H1 (cell line): ENCODE measurements around the gene LRP8. TPM values are rescaled to one million over a fixed set of nuclear protein-coding genes. Genes with fewer than 3 reads are reported as not detected.

Experiments
- CTCF ChIA-PET: fragments of 300-600 bp; sonication (Branson Sonifier 250); formaldehyde crosslinking; loops from one replicate; lab custom pipeline; 2021; ENCODE audit not compliant: partially characterized antibody; lab: Charles Lee
- POLR2A ChIA-PET: fragments of 300-600 bp; sonication (Branson Sonifier 250); formaldehyde crosslinking; loops from one replicate; lab custom pipeline; 2021; ENCODE audit warnings: inconsistent platforms; ENCODE audit not compliant: partially characterized antibody; lab: Charles Lee
- DNase-seq, 2 experiments: peaks; one replicate each; pipeline versions ENCODE4 v3.0.0 to v3.0.0-alpha.2; 2010 to 2022; ENCODE audit warnings: low spot score in 2 of 2, low read depth in 1 of 2, mixed read lengths in 1 of 2
- FAIRE-seq: peaks from 2 replicates; lab custom pipeline; 2011; peaks lifted over from hg19 to GRCh38; lab: Jason Lieb, UNC
- H2AFZ ChIP-seq: 2 replicates; pipeline ENCODE4 v1.8.1; 2012; ENCODE audit warnings: low read length, inconsistent platforms
- H2AK5ac ChIP-seq: 2 replicates; pipeline ENCODE4 v1.6.1; 2013; ENCODE audit warnings: low read depth, low read length
- H2BK120ac ChIP-seq: replicated peaks from 2 replicates; pipeline ENCODE3; 2013; ENCODE audit warnings: low read depth, low read length, inconsistent platforms
- H2BK12ac ChIP-seq: 2 replicates; pipeline ENCODE4 v1.6.1; 2013; ENCODE audit warnings: low read depth, low read length
- H2BK15ac ChIP-seq: 2 replicates; pipeline ENCODE4 v1.6.1; 2013; ENCODE audit warnings: low read length
- H2BK20ac ChIP-seq: 2 replicates; pipeline ENCODE4 v1.6.1; 2013; ENCODE audit warnings: low read length
- H2BK5ac ChIP-seq: 2 replicates; pipeline ENCODE4 v1.6.1; 2013; ENCODE audit warnings: low read depth, low read length
- H3K14ac ChIP-seq: 2 replicates; pipeline ENCODE4 v1.6.1; 2013; ENCODE audit warnings: inconsistent platforms; ENCODE audit not compliant: insufficient read length
- H3K18ac ChIP-seq: 2 replicates; pipeline ENCODE4 v1.6.1; 2013; ENCODE audit warnings: low read length; ENCODE audit errors: extremely low read depth
- H3K23ac ChIP-seq: 2 replicates; pipeline ENCODE4 v1.6.1; 2013; ENCODE audit warnings: inconsistent platforms; ENCODE audit not compliant: insufficient read length
- H3K23me2 ChIP-seq: 2 replicates; pipeline ENCODE4 v1.6.1; 2013; ENCODE audit warnings: low read depth, low read length
- H3K27ac ChIP-seq: 2 replicates; pipeline ENCODE4 v1.6.1; 2011; ENCODE audit warnings: low read depth, low read length, inconsistent platforms
- H3K27me3 ChIP-seq, 4 experiments: replicated peaks in 1 of 4; 1 replicate in 1 of 4; 2 replicates in 3 of 4; pipeline versions ENCODE4 v1.6.1 to v1.8.1; 2011 to 2013; ENCODE audit warnings: low read length in 3 of 4, mild to moderate bottlenecking in 3 of 4, inconsistent platforms in 2 of 4, mixed read lengths in 2 of 4, moderate library complexity in 1 of 4; ENCODE audit not compliant: control insufficient read depth in 3 of 4, insufficient read depth in 3 of 4; ENCODE audit errors: extremely low read depth in 1 of 4
- H3K36me3 ChIP-seq, 4 experiments: 2 replicates each; pipeline versions ENCODE4 v1.6.1 to v1.8.1; 2011 to 2013; ENCODE audit warnings: mild to moderate bottlenecking in 4 of 4, low read length in 3 of 4, moderate library complexity in 2 of 4, control low read depth in 1 of 4, inconsistent platforms in 1 of 4; ENCODE audit not compliant: insufficient read depth in 4 of 4, control insufficient read depth in 2 of 4
- H3K4ac ChIP-seq: replicated peaks from 2 replicates; pipeline ENCODE3; 2013; ENCODE audit warnings: low read length, low read depth, mixed read lengths, inconsistent platforms; ENCODE audit not compliant: insufficient read length
- H3K4me1 ChIP-seq, 4 experiments: replicated peaks in 1 of 4; 1 replicate in 1 of 4; 2 replicates in 3 of 4; pipeline versions ENCODE4 v1.6.1 to v1.8.1; 2011 to 2013; ENCODE audit warnings: low read length in 3 of 4, inconsistent platforms in 2 of 4, mixed read lengths in 1 of 4; ENCODE audit not compliant: insufficient read depth in 4 of 4, control insufficient read depth in 3 of 4
- H3K4me2 ChIP-seq, 2 experiments: 2 replicates each; pipeline versions ENCODE4 v1.6.1 to v1.8.1; 2011 to 2013; ENCODE audit warnings: low read depth in 2 of 2, low read length in 2 of 2, control low read depth in 1 of 2, inconsistent platforms in 1 of 2, mild to moderate bottlenecking in 1 of 2; ENCODE audit not compliant: insufficient read depth in 1 of 2
- H3K4me3 ChIP-seq, 4 experiments: fragments of 200-600, 300-600 bp in 1 of 4; sonication (generic), shearing (Covaris generic), sonication (Bioruptor Twin) in 1 of 4; 2 replicates each; pipeline versions ENCODE4 v1.5.1 to v1.8.1; 2011 to 2016; ENCODE audit warnings: low read length in 4 of 4, low read depth in 3 of 4, control low read depth in 2 of 4, inconsistent platforms in 2 of 4, mild to moderate bottlenecking in 2 of 4, mixed read lengths in 1 of 4, moderate library complexity in 1 of 4; ENCODE audit not compliant: insufficient read depth in 2 of 4; ENCODE audit errors: extremely low read depth in 1 of 4
- H3K56ac ChIP-seq: replicated peaks from 2 replicates; pipeline ENCODE3; 2013; ENCODE audit warnings: low read depth, mild to moderate bottlenecking, mixed read lengths, low read length, inconsistent platforms; ENCODE audit not compliant: insufficient read length
- H3K79me1 ChIP-seq: 2 replicates; pipeline ENCODE4 v1.6.1; 2013; ENCODE audit warnings: low read depth, low read length, control low read depth
- H3K79me2 ChIP-seq, 2 experiments: 2 replicates each; pipeline versions ENCODE4 v1.6.1 to v1.8.1; 2012 to 2013; ENCODE audit warnings: low read length in 2 of 2, mild to moderate bottlenecking in 2 of 2, inconsistent platforms in 1 of 2; ENCODE audit not compliant: insufficient read depth in 2 of 2, control insufficient read depth in 1 of 2
- H3K9ac ChIP-seq, 4 experiments: replicated peaks in 1 of 4; 1 replicate in 1 of 4; 2 replicates in 3 of 4; pipeline versions ENCODE4 v1.6.1 to v1.8.1; 2011 to 2013; ENCODE audit warnings: low read depth in 3 of 4, low read length in 3 of 4, control low read depth in 2 of 4, mild to moderate bottlenecking in 2 of 4, moderate library complexity in 2 of 4, inconsistent platforms in 1 of 4; ENCODE audit errors: extremely low read depth in 1 of 4
- H3K9me3 ChIP-seq, 2 experiments: 2 replicates each; pipeline versions ENCODE4 v1.6.1 to v1.8.1; 2012 to 2013; ENCODE audit warnings: mild to moderate bottlenecking in 2 of 2, moderate library complexity in 2 of 2, control low read depth in 1 of 2, inconsistent platforms in 1 of 2, low read depth in 1 of 2, low read length in 1 of 2, mixed read lengths in 1 of 2; ENCODE audit not compliant: insufficient read depth in 2 of 2
- H4K20me1 ChIP-seq, 2 experiments: replicated peaks in 1 of 2; 2 replicates each; pipeline versions ENCODE3 to v1.8.1; 2011 to 2013; ENCODE audit warnings: inconsistent platforms in 2 of 2, low read length in 2 of 2, mild to moderate bottlenecking in 1 of 2; ENCODE audit not compliant: insufficient read depth in 2 of 2, control insufficient read depth in 1 of 2
- H4K5ac ChIP-seq: 2 replicates; pipeline ENCODE4 v1.6.1; 2013; ENCODE audit warnings: low read length, low read depth, mixed read lengths, inconsistent platforms; ENCODE audit not compliant: insufficient read length
- H4K8ac ChIP-seq: 2 replicates; pipeline ENCODE4 v1.8.0; 2013; ENCODE audit warnings: mild to moderate bottlenecking, moderate library complexity, low read length, inconsistent platforms; ENCODE audit not compliant: insufficient read depth; ENCODE audit errors: extremely low read depth
- H4K91ac ChIP-seq: replicated peaks from 2 replicates; pipeline ENCODE3; 2013; ENCODE audit warnings: low read length, mixed read lengths, inconsistent platforms; ENCODE audit not compliant: insufficient read length
- BCL11A ChIP-seq, 2 experiments: IDR thresholded peaks; one replicate each; pipeline ENCODE4 v1.6.1; 2011; ENCODE audit warnings: low read depth in 2 of 2, low read length in 2 of 2, mild to moderate bottlenecking in 2 of 2
- CREB1 ChIP-seq: IDR thresholded peaks from 2 replicates; pipeline ENCODE4 v1.6.1; 2012; ENCODE audit warnings: inconsistent platforms
- EGR1 ChIP-seq: IDR thresholded peaks from 2 replicates; pipeline ENCODE4 v1.6.1; 2011; ENCODE audit warnings: low read depth, low read length, borderline replicate concordance
- FOSL1 ChIP-seq: IDR thresholded peaks from 2 replicates; pipeline ENCODE4 v1.6.1; 2011; ENCODE audit warnings: mild to moderate bottlenecking, low read depth, low read length, moderate library complexity; ENCODE audit not compliant: insufficient read depth
- MAFK ChIP-seq: IDR thresholded peaks from 2 replicates; pipeline ENCODE4 v1.6.1; 2012; ENCODE audit warnings: low read depth, mild to moderate bottlenecking, improper control_type of control experiment, low read length
- RAD21 ChIP-seq, 2 experiments: IDR thresholded peaks in 1 of 2; conservative IDR thresholded peaks in 1 of 2; 2 replicates each; pipeline ENCODE4 v1.6.1; 2011; ENCODE audit warnings: low read depth in 2 of 2, low read length in 2 of 2, improper control_type of control experiment in 1 of 2, inconsistent platforms in 1 of 2, mild to moderate bottlenecking in 1 of 2, moderate library complexity in 1 of 2
- RNF2 ChIP-seq: fragments of 200-900, 300-1000 bp; sonication (generic); IDR thresholded peaks from 2 replicates; pipeline ENCODE4 v1.7.1; 2016; ENCODE audit warnings: borderline replicate concordance, low read depth, mild to moderate bottlenecking, antibody characterized with exemption, low read length; ENCODE audit not compliant: poor library complexity, severe bottlenecking; ENCODE audit errors: missing control alignments
- SP1 ChIP-seq: IDR thresholded peaks from 2 replicates; pipeline ENCODE4 v1.6.1; 2011; ENCODE audit warnings: low read depth, low read length
- SP2 ChIP-seq: IDR thresholded peaks from 2 replicates; pipeline ENCODE4 v1.6.1; 2012; ENCODE audit warnings: mild to moderate bottlenecking, low read length, inconsistent platforms
- TAF1 ChIP-seq: IDR thresholded peaks from 2 replicates; pipeline ENCODE4 v1.6.1; 2011; ENCODE audit warnings: mild to moderate bottlenecking, low read depth, low read length
- ZNF274 ChIP-seq: IDR thresholded peaks from 2 replicates; pipeline ENCODE4 v1.7.0; 2012; ENCODE audit warnings: low read length, borderline replicate concordance; ENCODE audit errors: extremely low read depth
- WGBS, 2 experiments: shearing (Covaris generic) in 1 of 2; methylation state at CpG; one replicate each; pipeline versions ENCODE4 v1.1.6 to v1.1.7; 2013 to 2015; ENCODE audit warnings: low lambda C conversion rate in 2 of 2, mixed read lengths in 2 of 2, inconsistent platforms in 1 of 2, low coverage in 1 of 2, missing lambda C conversion rate in 1 of 2; ENCODE audit not compliant: insufficient replicate concordance in 2 of 2, insufficient coverage in 1 of 2, insufficient read length in 1 of 2; ENCODE audit errors: extremely low coverage in 1 of 2, missing lambda C conversion rate in 1 of 2; 5-methylcytosine and 5-hydroxymethylcytosine counted together
- polyA plus RNA-seq, 7 experiments: library from polyadenylated mRNA; depleted of rRNA in 3 of 7; stranded (reverse) in 5 of 7; unstranded in 2 of 7; fragments of >200 nt in 5 of 7; fragments of 200-250 nt in 2 of 7; gene quantifications; 1 replicate in 5 of 7; 2 replicates in 1 of 7; 4 replicates in 1 of 7; pipeline versions ENCODE4 v1.2.1 to v1.2.3, GENCODE V29; 2011 to 2013; ENCODE audit warnings: missing spikeins in 2 of 7, mixed read lengths in 2 of 7
- total RNA-seq: library from RNA; stranded (reverse); fragmentation: NEBNext Ultra II Directional; extraction: Animal tissue kit (Norgen Biotek cat#: 25700); gene quantifications from 2 replicates; pipeline ENCODE4 v1.2.1, GENCODE V29; 2021
- TF ChIP-seq, protein P1 (sequence below): IDR thresholded peaks from 2 replicates; pipeline ENCODE4 v1.6.1; 2011; ENCODE audit warnings: low read length, improper control_type of control experiment

The LRP8 gene
- total and polyA plus RNA-seq, 2 of the 8 experiments (the other 6 are each of a cell fraction or from before 2014, with no cell fraction given): 63.2 to 66.4 TPM

DNA sequence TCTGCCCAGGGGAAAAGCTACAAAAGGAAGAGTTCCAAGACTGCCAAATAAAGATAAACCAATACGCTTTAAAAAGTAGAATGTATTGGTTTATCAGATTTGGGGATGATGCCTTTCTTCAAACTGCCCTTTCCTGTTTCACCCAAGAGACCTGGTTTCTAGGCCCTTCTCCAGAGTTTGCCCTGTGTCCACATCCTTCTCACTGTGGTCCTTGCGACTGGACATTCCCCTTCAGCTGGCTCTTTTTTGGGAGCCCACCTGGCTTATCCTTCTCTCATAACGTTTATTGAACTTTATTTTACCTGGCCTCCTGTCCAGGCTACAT, 106.9 kb downstream of the LRP8 start:
- peaks cover 0 to 21% (median 4%) of the 10 kb centered on the region in 4 experiments; a peak in 4 of 8 replicates for H3K36me3 ChIP-seq
- peak overlapping the region; percentile 99 for H4K5ac ChIP-seq
- H3K4ac ChIP-seq: peak overlapping the region; percentile 32
- WGBS, 2 experiments: 57% methylated on average over 3 of the region's 3 CpGs; no CpG with 5 or more reads in 1 of the 2 experiments
- H3K9me3 ChIP-seq: no peaks in the 10 kb centered on the region
- ChIA-PET POLR2A (interaction anchor here (1.0 to 7.2 kb wide), 5 partner anchors 8 to 25 kb away, joined by 3 to 62 read pairs (median 5); partner anchors contain the start of gene MAGOH), CTCF (interaction anchor here (0.6 to 1.5 kb wide), 3 partner anchors 10 to 224 kb away, joined by 3 to 4 read pairs (median 3); no protein-coding TSS in a partner anchor)
- H3K14ac ChIP-seq: no peak overlapping the region
- no peak overlapping the region for H3K23ac ChIP-seq
- H2BK120ac ChIP-seq: peak overlapping the region; percentile 81
- peaks cover 0 to 5% (median 1%) of the 10 kb centered on the region in 4 experiments; a peak in 3 of 7 replicates for H3K4me1 ChIP-seq
- H3K18ac ChIP-seq: peak overlapping the region; percentile 91; the same call in 1 of the 2 replicates
- FAIRE-seq: no peak
- H3K23me2 ChIP-seq: peaks cover 8% of the 10 kb centered on the region; the same call in 1 of the 2 replicates
- H2BK15ac ChIP-seq: no peak overlapping the region
- H4K20me1 ChIP-seq: no peaks in the 10 kb centered on the region
- H2BK5ac ChIP-seq: peak overlapping the region; percentile 100; the same call in 1 of the 2 replicates
- peak overlapping the region; percentile 32 for H3K56ac ChIP-seq
- peak overlapping the region; percentile 76 to 90 (median 80) for H3K4me3 ChIP-seq
- no peak overlapping the region for H2BK20ac ChIP-seq
- H3K4me2 ChIP-seq: peak overlapping the region; percentile 76 to 78
- peak overlapping the region in 2 of 4 experiments; percentile 75 to 80; a peak in 3 of 7 replicates for H3K9ac ChIP-seq
- H4K91ac ChIP-seq: peak overlapping the region; percentile 86
- H3K27me3 ChIP-seq: peaks cover 0 to 2% (median 0%) of the 10 kb centered on the region in 4 experiments; a peak in 1 of 7 replicates
- peak overlapping the region; percentile 83; the same call in 1 of the 2 replicates for H2AFZ ChIP-seq
- H3K27ac ChIP-seq: peak overlapping the region; percentile 40; the same call in 1 of the 2 replicates
- H4K8ac ChIP-seq: no peak overlapping the region; the same call in 1 of the 2 replicates
- H2BK12ac ChIP-seq: no peak overlapping the region
- peaks cover 2% of the 10 kb centered on the region; the same call in 1 of the 2 replicates for H3K79me1 ChIP-seq
- H3K79me2 ChIP-seq: peaks cover 0 to 10% of the 10 kb centered on the region in 2 experiments; a peak in 1 of 4 replicates
- H2AK5ac ChIP-seq: peak overlapping the region; percentile 43; the same call in 1 of the 2 replicates
- no peak for DNase-seq
- TF ChIP-seq RNF2: no peak
- TF ChIP-seq RAD21 (IDR thresholded peaks at IDR 0.05 in 1 of 2, conservative IDR thresholded peaks at IDR 0.05 in 1 of 2; ENCODE audit: low read depth in 2 of 2, low read length in 2 of 2): no peak
- TF ChIP-seq, protein P1, sequence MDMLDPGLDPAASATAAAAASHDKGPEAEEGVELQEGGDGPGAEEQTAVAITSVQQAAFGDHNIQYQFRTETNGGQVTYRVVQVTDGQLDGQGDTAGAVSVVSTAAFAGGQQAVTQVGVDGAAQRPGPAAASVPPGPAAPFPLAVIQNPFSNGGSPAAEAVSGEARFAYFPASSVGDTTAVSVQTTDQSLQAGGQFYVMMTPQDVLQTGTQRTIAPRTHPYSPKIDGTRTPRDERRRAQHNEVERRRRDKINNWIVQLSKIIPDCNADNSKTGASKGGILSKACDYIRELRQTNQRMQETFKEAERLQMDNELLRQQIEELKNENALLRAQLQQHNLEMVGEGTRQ: no peak
- no peak for TF ChIP-seq CREB1
- no peak for TF ChIP-seq ZNF274
- no peak for TF ChIP-seq EGR1
- TF ChIP-seq FOSL1: no peak
- TF ChIP-seq MAFK: no peak
- no peak for TF ChIP-seq TAF1
- TF ChIP-seq SP1: no peak
- TF ChIP-seq BCL11A (IDR thresholded peaks at IDR 0.05; ENCODE audit: low read depth in 2 of 2, low read length in 2 of 2): no peak
- TF ChIP-seq SP2: no peak
